ENCODE measurements around the gene PDE4A. TPM values are rescaled to one million over a fixed set of nuclear protein-coding genes. Genes with fewer than 3 reads are reported as not detected.

Gene PDE4A
- total and polyA plus RNA-seq, 2 of the 8 experiments (the other 6 are each of a cell fraction or from before 2014, with no cell fraction given), result 2.0 to 4.4 TPM

DNA sequence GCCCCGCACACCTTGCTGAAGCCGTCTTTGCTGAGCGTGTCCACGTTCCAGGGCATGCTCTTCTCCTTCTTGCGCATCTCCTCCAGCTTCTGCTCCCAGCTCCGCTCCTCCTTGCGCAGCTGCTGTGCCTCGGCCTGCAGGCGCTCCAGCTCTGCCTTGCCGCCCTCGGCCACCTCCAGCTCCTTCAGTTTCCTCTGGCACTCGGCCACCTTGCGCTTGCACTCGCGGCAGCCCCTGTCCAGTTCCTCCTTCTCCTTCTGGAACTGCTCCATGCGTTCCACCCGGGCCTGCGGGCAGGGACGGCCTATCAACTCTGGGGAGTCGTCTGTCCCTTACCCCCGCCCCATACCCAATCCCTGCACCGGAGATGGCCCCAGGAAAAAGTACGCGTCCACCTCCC is 24.4 kb upstream of the PDE4A start (continued):
- TF ChIP-seq BCL11A (IDR thresholded peaks at IDR 0.05; ENCODE audit: low read depth in 2 of 2, low read length in 2 of 2), result no peak
- no peak for TF ChIP-seq RAD21 (IDR thresholded peaks at IDR 0.05 in 1 of 2, conservative IDR thresholded peaks at IDR 0.05 in 1 of 2; ENCODE audit: low read depth in 2 of 2, low read length in 2 of 2)
- no peak for TF ChIP-seq BRCA1 (IDR thresholded peaks at IDR 0.05; ENCODE audit: low read depth, low read length)

Data from H1 (cell line).